ENCODE results near the gene DEFB108B.
"Not testable (repeated sequence)": the region's sequence is repeated elsewhere in the genome, so short reads cannot be mapped to it uniquely, and the experiment has no call there.

DEFB108B gene, protein sequence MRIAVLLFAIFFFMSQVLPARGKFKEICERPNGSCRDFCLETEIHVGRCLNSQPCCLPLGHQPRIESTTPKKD

DNA sequence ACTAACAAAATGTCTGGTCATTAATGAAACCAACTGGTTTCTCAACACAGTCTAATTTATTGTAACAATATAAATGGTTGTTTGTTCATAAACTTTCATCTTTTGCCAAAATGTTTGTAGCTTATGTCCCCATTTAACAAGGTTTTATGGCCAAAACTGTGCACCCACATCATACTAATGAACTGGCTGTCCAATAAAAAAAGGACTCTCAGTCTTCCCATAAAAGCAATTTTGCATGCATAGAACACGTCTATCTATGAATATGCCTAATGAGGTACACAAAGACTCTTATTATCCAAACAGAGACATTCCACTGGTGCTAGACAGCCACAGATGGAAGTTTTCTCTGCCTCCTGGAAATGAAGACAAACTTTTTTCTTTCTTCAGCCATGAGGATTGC lies at the start of gene DEFB108B:
Gene DEFB108B (plus strand): TSS at position 390 of the 400 bp plus-strand sequence. CDS start 0 bp downstream, at position 390.
- not testable (repeated sequence) for DNase-seq

- peak; percentile 96 for DNase-seq
Measured at GRCh38 chr11:71786114-71786847, 46.7 kb upstream of the DEFB108B start.

- DNase-seq, result not testable (repeated sequence)
Measured at GRCh38 chr11:71786848-71787097, 46.2 kb upstream of the DEFB108B start.

DNA sequence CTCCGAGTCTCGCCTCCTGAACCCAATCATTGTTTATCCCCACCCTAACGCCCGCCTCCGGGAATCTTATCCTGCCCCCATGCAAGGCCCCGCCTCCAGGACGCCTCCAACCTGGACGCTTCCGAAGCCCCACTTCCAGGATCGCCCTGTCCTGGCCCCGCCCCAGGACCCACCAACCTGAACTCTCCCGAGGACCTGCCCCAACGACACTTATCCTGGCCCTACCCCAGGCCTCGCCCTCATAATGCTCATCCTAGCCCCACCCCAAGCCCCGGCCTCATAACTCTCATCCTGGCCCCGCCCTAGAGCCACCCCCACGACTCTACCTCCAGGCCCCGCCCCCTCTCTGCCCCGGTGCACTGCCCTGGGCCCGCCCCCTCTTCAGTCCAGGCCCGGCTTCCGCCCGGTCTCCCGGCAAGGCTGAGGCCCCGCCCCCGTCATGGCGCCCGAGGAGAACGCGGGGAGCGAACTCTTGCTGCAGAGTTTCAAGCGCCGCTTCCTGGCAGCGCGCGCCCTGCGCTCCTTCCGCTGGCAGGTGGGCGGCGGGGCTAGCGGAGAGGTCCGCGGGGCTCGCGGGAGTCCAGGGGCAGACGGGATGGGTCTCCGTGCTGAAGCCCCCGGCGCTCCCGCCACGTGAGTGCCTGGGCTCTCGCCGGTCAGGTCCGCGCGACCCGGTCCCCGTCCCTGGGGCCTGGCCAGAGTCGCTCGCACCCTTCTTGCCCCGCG lies 45.7 kb upstream of the DEFB108B start:
- DNase-seq, result peak; percentile 100

- DNase-seq, result peak; percentile 62
Measured at GRCh38 chr11:71787824-71788454, 45.1 kb upstream of the DEFB108B start.

- DNase-seq, result not testable (repeated sequence)
Measured at GRCh38 chr11:71789444-71790196, 43.4 kb upstream of the DEFB108B start.

- not testable (repeated sequence) for DNase-seq
Measured at GRCh38 chr11:71791111-71791510, 41.9 kb upstream of the DEFB108B start.

DNA sequence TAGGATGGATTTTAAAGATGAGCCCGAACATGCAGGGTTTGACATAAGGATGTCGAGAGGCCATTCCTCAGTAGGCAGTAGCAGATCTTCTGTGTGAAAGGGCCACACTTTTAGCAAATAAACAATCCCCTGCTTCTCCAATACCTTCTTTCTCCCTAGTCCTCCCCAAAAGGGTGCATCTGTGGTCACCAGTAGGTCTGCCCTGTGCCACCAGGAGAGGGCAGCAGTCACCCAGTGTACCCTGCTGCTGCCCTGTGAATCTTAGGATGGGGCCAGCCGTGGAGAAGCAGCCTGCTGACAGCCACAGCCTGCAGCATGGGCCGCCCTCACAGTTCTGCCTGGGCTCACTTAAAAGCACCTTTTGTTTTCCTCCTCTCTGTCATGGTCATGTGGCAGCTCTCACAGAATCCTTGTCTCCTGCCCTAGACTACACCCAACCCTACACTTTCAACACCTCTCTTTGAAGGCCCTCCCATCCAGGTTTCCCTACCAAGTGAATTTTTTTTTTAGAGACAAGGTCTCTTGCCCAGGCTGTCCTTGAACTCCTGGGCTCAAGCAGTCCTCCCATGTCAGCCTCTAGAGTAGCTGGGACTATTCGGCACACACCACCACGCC lies 40.3 kb upstream of the DEFB108B start:
- DNase-seq, result peak; percentile 10

- DNase-seq, result not testable (repeated sequence)
Measured at GRCh38 chr11:71794386-71795040, 38.5 kb upstream of the DEFB108B start.

- DNase-seq, result not testable (repeated sequence)
Measured at GRCh38 chr11:71795236-71795635, 37.8 kb upstream of the DEFB108B start.

DNA sequence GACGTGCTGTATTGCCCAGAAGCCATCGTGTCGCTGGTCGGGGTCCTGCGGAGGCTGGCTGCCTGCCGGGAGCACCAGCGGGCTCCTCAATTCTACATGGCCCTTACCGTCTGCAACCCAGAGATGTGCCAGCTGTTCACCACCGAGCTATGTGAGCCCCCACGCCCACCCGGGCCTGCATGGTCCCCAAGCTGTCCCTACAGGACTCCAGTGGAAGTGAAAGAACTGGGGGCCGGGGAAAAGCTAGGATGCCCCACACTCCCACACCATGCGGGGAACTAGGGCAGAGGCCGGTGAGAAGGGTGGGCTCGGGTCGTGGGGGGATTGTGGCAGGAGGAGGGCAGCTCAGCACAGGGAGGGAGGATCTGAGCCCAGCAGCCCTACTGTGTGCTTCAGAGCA lies 37.0 kb upstream of the DEFB108B start:
- DNase-seq, result not testable (repeated sequence)

DNA sequence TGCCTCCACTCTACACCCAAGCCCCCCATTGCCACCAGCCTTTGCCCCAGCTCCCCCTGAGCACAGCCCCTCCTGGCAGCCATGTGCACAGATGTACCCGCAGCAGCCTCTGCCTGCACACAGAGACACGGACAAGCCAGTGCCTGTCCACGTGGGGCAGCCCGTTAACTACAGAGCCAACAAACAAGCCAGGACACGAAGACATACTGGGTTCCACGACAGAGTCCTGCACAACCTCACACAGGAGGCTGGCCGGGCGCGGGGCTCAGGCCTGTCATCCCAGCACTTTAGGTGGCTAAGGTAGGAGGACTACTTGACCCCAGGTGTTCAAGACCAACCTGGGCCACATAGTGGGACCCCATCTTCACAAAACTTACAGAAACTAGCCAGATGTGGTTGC lies 36.2 kb upstream of the DEFB108B start:
- DNase-seq, result not testable (repeated sequence)

DNA sequence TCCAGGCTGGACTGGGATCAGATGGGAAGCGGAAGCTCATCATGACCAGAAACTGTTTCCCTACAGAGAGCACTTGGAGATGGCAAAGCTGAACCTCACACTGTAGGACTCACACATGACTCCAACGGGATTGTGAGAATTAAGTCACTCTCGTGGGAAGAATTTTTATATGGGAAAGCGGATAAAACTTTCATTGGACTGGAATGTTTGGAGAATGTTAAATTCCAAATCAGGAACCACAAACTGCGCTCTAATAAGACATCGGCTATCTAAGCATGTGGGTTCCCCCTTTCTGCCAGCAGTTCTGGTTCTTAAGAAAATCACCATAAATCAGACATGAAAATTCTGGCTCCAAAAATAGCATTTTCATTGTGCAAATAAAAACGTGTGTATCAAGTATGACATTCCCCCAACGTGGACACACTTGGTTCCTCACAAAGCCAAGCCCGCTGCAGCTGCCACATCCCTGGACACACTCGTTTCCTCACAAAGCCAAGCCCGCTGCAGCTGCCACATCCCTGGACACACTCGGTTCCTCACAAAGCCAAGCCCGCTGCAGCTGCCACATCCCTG lies 33.4 kb upstream of the DEFB108B start:
- not testable (repeated sequence) for DNase-seq

- peak; percentile 71 for DNase-seq
Measured at GRCh38 chr11:71800335-71800953, 32.6 kb upstream of the DEFB108B start.

GRCh38 chr11:71801026-71801425 lies 32.0 kb upstream of the DEFB108B start:
- DNase-seq, result not testable (repeated sequence)

GRCh38 chr11:71802874-71803273 lies 30.1 kb upstream of the DEFB108B start:
- not testable (repeated sequence) for DNase-seq

- DNase-seq, result peak; percentile 14
Measured at GRCh38 chr11:71804158-71804947, 28.6 kb upstream of the DEFB108B start.

- not testable (repeated sequence) for DNase-seq
Measured at GRCh38 chr11:71812529-71812928, 20.5 kb upstream of the DEFB108B start.

- peak; percentile 87 for DNase-seq
Measured at GRCh38 chr11:71813481-71814355, 19.3 kb upstream of the DEFB108B start.
